RPMI8226 (cell line): ENCODE measurements around the gene MICAL2.

Source experiments
- DNase-seq: peaks from one replicate; pipeline ENCODE4 v3.0.0-alpha.2; 2015

The MICAL2 gene

GRCh38 chr11:12160231-12160630 is 49.8 kb downstream of the MICAL2 start:
- no peak for DNase-seq

GRCh38 chr11:12160680-12161079 is 50.3 kb downstream of the MICAL2 start:
- no peak for DNase-seq

DNA sequence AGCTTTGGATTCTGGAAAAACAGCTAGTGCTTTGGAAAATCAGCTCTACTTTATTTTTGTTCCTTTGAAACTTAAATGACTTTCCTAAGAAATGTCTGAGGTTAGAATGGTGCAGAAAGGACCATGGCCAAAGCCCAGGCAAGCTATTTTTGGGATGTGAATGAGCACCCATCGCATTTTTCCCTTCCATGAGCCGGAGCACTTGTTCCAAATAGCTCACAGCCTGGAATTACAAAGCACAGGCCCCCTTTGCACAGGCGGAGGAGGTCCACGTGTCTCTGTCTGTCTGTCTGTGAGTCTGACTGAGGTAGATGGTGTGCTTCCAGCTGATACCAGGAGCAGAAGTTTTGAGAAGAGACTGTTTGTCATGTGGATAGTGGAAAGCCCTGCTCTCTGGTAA is 50.7 kb downstream of the MICAL2 start:
- DNase-seq: no peak

GRCh38 chr11:12161603-12162350 is 51.4 kb downstream of the MICAL2 start:
- no peak for DNase-seq

- DNase-seq: no peak
These were observed 52.3 kb downstream of the MICAL2 start for GRCh38 chr11:12162652-12163051.

- DNase-seq: no peak
These were observed 53.0 kb downstream of the MICAL2 start for GRCh38 chr11:12163181-12163941.

DNA sequence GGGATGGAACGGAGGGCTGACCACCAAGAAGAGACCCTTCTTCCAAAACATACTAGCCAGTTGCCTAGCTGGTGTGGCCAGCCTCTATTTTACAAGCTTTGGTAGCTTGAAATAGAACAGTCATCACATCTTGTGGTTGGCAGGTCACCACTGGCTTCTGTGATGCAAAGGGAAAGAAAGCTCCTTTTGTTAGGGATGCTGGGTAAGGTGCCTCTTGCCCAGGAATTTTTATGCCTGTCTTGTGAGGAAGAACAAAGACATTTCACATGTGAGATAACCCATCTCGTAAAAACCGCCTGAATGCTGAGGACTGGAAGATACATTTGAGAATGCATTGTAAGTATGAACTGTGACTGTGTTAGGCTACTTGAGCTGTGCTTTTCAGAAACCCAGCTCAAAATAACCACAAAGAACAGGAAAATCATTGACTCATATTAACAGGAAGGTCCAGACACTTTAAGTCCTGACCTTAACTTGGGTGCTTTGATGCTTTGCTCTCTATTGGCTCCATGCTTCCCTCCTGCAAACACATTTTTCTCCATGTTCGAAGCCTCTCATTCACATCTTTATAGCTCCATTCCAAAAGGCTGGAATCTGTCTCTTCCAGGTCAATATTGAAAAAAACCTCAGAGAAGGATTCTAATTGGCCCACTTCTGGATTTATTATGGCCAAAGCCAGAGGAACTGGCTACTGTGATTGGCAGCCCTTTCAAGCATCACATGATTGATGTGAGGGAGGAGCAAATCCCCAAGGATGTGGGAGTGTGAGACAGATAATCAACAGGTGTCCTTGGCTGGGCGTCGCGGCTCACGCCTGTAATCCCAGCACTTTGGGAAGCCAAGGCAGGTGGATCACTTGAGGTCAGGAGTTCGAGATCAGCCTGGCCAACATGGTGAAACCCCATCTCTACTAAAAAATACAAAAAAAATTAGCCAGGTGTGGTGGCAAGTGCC is 53.9 kb downstream of the MICAL2 start:
- no peak for DNase-seq

GRCh38 chr11:12165237-12165875 is 55.0 kb downstream of the MICAL2 start:
- no peak for DNase-seq

DNA sequence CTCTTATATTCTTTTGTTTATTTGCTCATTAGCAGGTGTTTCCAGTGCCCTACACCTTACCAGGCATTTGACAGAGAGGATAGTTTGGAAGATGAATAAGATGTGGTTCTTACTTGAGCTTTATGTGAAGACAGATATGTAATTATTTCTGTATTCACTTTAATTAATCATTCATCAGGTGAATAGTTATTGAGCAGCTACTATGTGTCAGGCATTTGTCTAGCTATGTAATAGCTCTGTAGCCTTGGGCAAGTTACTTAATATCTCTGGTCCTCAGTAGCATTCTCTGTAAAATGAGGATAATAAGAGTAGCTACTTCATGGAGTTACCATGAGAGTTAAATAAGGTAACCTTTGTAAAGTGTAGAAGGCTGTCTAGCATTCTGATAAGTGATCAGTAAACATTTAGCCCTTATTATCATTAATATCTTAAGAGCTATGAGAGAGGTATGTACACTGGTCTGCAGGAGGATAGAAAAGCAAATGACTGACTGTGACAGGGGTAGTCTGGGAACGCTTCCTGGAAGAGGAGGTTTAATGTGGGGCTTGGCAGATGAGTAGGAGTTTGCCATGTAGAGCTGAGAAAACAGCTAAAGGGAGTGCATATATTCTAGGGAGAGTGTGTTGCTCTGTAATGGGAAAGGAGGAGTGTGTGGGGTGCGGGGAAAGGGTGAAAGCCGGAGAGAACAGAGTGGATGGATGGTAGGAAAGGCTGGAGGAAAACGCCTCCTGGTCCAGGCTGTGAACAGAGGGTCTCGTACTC is 56.1 kb downstream of the MICAL2 start:
- DNase-seq: no peak

- no peak for DNase-seq
These were observed 56.9 kb downstream of the MICAL2 start for GRCh38 chr11:12167061-12168000.

- DNase-seq: no peak
These were observed 57.7 kb downstream of the MICAL2 start for GRCh38 chr11:12168114-12168513.

DNA sequence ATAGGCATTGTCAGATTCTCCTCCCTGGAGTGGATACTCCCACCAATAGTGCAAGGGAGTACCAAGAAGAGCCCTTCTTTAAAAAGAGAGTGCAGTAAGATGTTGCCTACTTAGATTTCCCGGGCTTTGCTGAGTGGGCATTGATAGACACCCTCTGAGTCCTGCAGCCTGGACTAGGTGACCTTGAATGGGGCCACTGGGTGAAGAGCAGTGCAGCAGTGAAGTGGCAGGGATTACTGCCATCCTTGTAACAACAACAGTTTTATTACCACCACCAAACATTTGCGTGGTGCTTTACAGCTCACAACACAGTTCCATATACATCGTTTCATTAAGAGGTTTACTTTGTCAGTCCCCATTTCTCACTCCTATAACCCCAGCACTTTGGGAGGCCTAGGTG is 59.4 kb downstream of the MICAL2 start:
- DNase-seq: no peak

GRCh38 chr11:12170501-12170900 is 60.1 kb downstream of the MICAL2 start:
- DNase-seq: no peak

DNA sequence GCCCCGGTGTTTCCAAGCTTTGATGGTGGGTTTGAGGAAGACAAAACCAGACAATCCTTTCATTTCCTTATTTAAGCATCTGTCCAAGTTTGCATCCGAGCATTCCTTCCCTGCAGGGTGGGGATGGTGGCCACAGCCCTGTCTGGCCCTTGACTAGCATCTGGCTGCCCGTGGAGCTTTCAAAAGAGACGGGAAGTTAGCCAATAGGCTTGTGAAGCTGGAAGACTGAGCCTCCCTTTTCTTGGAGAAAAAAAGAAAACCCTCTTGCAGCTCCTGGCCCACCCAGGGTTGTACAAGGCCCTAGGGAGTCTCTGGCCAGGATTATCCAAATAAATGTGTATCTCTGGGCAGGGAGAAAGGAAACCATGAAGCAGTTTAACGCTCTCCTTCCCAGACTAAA is 60.6 kb downstream of the MICAL2 start:
- no peak for DNase-seq

DNA sequence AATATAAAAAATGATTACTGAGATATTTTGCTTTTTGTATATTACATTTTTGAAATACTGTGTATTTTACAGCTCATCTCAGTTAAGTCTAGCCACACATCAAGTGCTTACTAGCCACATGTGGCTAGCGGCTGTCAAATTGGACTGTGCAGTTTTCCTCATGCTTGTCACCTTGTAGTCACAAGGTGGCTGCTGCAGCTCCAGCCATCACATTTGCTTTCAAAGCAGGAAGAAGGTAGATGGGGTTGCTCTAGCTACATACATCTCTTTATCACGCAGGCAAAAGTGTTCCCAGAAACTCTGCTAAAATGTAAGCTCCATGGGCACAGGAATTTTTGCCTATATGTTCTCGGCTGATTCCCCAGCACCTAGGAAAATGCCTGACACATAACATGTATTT is 61.5 kb downstream of the MICAL2 start:
- no peak for DNase-seq

GRCh38 chr11:12172493-12173013 is 62.2 kb downstream of the MICAL2 start:
- no peak for DNase-seq

DNA sequence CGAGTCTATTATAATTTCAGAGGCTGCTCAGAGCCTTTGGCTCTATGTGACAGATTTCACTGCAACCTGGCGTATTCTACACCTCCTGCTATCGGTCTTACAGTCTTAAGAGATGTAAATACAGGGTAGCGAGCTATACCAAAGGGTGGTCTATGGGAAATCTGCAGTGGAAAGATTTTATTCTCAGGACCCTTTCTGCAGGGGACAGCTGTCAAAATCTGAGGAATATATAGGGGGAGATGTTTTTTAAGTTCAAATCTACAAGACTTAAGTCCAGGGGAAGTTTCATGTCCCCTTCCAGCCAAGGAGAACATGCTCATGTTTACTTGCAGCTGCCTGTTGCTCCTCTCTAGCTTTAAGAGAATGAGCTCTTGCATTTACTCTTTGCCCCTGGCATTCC is 62.7 kb downstream of the MICAL2 start:
- DNase-seq: no peak

DNA sequence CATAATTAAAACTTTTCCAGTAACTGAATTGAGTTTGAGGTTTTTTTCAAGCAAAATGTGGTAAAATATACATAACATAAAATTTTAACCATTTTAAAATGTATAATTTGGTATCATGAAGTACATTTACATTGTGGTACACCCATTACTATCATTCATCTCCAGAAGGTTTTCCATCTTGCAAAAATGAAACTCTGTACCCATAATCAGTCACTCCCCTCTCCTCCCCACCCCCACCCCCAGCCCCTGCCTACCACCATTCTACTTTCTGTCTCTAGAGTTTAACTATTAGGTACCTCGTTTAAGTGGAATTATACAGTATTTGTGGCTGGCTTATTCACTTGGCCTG is 63.7 kb downstream of the MICAL2 start:
- no peak for DNase-seq

DNA sequence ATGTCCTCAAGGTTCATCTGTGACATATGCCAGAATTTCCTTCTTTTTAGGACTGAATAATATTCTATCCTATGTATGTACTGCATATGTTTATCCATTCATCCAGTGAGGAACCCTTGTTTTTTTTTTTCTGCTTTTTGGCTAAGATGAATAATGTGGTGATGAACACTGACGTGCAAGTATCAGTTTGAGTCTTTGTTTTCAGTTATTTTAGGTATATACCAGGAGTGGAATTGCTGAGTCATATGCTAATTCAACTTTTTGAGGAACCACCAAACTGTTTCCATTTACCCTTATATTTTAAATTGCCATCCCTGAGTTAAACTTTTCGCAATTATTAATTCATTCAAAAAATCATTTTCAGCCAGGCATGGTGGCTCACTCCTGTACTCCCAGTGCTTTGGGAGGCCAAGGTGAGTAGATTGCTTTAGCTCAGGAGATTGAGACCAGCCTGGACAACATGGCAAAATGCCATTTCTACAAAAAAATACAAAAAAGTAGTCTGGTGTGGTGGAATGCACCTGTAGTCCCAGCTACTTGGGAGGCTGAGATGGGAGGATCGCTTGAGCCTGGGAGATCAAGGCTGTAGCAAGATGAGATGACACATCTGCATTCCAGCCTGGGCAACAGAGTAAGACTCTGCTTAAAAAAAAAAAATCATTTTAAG is 64.2 kb downstream of the MICAL2 start:
- DNase-seq: peak; percentile 61

- peak; percentile 82 for DNase-seq
These were observed 65.4 kb downstream of the MICAL2 start for GRCh38 chr11:12175694-12176241.
